Liver (tissue), 9 donors: Measurements from ENCODE around the gene SMIM35. TPM values are rescaled to one million over a fixed set of nuclear protein-coding genes. Genes with fewer than 3 reads are reported as not detected.

Experiments
- DNase-seq: peaks from one replicate; pipeline ENCODE4 v3.0.0-alpha.2; 2017; ENCODE audit warnings: low spot score
- H3K27ac ChIP-seq, 2 donors: one replicate each; pipeline ENCODE4 v1.7.0; 2013; ENCODE audit warnings: inconsistent platforms in 2 of 2, low read length in 2 of 2, control low read depth in 1 of 2, low read depth in 1 of 2, mild to moderate bottlenecking in 1 of 2
- H3K27me3 ChIP-seq, 4 donors: one replicate each; pipeline versions ENCODE4 v1.6.1 to v1.7.0; 2013; ENCODE audit warnings: low read length in 3 of 4, inconsistent platforms in 1 of 4, mild to moderate bottlenecking in 1 of 4, moderate library complexity in 1 of 4; ENCODE audit not compliant: control insufficient read depth in 4 of 4, insufficient read depth in 4 of 4
- H3K36me3 ChIP-seq, 4 donors: one replicate each; pipeline versions ENCODE4 v1.6.1 to v1.7.0; 2013; ENCODE audit warnings: low read length in 3 of 4, mild to moderate bottlenecking in 3 of 4, low read depth in 1 of 4, moderate library complexity in 1 of 4; ENCODE audit not compliant: control insufficient read depth in 4 of 4, insufficient read depth in 3 of 4
- H3K4me1 ChIP-seq, 4 donors: one replicate each; pipeline versions ENCODE4 v1.6.1 to v1.7.0; 2013; ENCODE audit warnings: low read length in 3 of 4, mild to moderate bottlenecking in 3 of 4, moderate library complexity in 1 of 4; ENCODE audit not compliant: control insufficient read depth in 4 of 4, insufficient read depth in 4 of 4
- H3K4me3 ChIP-seq, 3 donors: one replicate each; pipeline versions ENCODE4 v1.6.1 to v1.7.0; 2013; ENCODE audit warnings: low read length in 3 of 3, control low read depth in 1 of 3, low read depth in 1 of 3, mild to moderate bottlenecking in 1 of 3
- H3K9ac ChIP-seq, 2 donors: one replicate each; pipeline ENCODE4 v1.7.0; 2013; ENCODE audit warnings: low read length in 2 of 2, mild to moderate bottlenecking in 2 of 2, moderate library complexity in 2 of 2, control low read depth in 1 of 2, low read depth in 1 of 2
- H3K9me3 ChIP-seq, 4 donors: one replicate each; pipeline versions ENCODE4 v1.6.1 to v1.7.0; 2013; ENCODE audit warnings: low read length in 3 of 4; ENCODE audit not compliant: control insufficient read depth in 4 of 4
- FOXA2 ChIP-seq: IDR thresholded peaks from 2 replicates; pipeline ENCODE4 v1.6.1; 2016; ENCODE audit warnings: antibody characterized with exemption
- RXRA ChIP-seq, 2 donors: IDR thresholded peaks; 2 replicates each; pipeline ENCODE4 v1.6.1; 2017 to 2018; ENCODE audit warnings: antibody characterized with exemption in 2 of 2, mild to moderate bottlenecking in 1 of 2
- TAF1 ChIP-seq: conservative IDR thresholded peaks from 2 replicates; pipeline ENCODE4 v1.6.1; 2016; ENCODE audit warnings: antibody characterized with exemption, mild to moderate bottlenecking
- YY1 ChIP-seq: IDR thresholded peaks from 2 replicates; pipeline ENCODE4 v1.6.1; 2016; ENCODE audit warnings: antibody characterized with exemption, mild to moderate bottlenecking
- WGBS: extraction: QIAGEN DNeasy Blood & Tissue Kit; methylation state at CpG from one replicate; pipeline ENCODE4 v1.1.7; 2013; 5-methylcytosine and 5-hydroxymethylcytosine counted together
- polyA plus RNA-seq, 2 donors: library from polyadenylated mRNA; stranded (reverse) in 1 of 2; unstranded in 1 of 2; fragments of 200-250 nt in 1 of 2; fragments of >200 nt in 1 of 2; fragmentation: Nextera tagmentation in 1 of 2; extraction: Ambion mirVana in 1 of 2; gene quantifications; one replicate each; pipeline versions ENCODE4 v1.2.1 to v1.2.3, GENCODE V29; 2013 to 2015
- total RNA-seq, 2 donors: library from RNA; depleted of rRNA; stranded (reverse); fragments of >200 nt; gene quantifications; one replicate each; pipeline ENCODE4 v1.2.3, GENCODE V29; 2014
- TF ChIP-seq, protein P1 (sequence below): IDR thresholded peaks from 2 replicates; pipeline ENCODE4 v1.6.1; 2016; ENCODE audit warnings: antibody characterized with exemption
- TF ChIP-seq, protein P2 (sequence below): IDR thresholded peaks from 2 replicates; pipeline ENCODE4 v1.6.1; 2016; ENCODE audit warnings: antibody characterized with exemption
- TF ChIP-seq, protein P3 (sequence below): fragments of 150-350 bp; IDR thresholded peaks from 2 replicates; pipeline ENCODE4 v1.5.1; 2017; ENCODE audit warnings: improper control_type of control experiment, low read depth, low read length; ENCODE audit not compliant: missing input control
- TF ChIP-seq, protein P4 (sequence below): IDR thresholded peaks from 2 replicates; pipeline ENCODE4 v1.6.1; 2016; ENCODE audit warnings: antibody characterized with exemption, mild to moderate bottlenecking
- donor health status: healthy.
- donor health status: healthy.
- donor health status: healthy.
- donor health status: healthy.
- donor health status: healthy.

SMIM35 gene
- total and polyA plus RNA-seq, 4 donors, result 0.07 TPM; not detected in 3

DNA sequence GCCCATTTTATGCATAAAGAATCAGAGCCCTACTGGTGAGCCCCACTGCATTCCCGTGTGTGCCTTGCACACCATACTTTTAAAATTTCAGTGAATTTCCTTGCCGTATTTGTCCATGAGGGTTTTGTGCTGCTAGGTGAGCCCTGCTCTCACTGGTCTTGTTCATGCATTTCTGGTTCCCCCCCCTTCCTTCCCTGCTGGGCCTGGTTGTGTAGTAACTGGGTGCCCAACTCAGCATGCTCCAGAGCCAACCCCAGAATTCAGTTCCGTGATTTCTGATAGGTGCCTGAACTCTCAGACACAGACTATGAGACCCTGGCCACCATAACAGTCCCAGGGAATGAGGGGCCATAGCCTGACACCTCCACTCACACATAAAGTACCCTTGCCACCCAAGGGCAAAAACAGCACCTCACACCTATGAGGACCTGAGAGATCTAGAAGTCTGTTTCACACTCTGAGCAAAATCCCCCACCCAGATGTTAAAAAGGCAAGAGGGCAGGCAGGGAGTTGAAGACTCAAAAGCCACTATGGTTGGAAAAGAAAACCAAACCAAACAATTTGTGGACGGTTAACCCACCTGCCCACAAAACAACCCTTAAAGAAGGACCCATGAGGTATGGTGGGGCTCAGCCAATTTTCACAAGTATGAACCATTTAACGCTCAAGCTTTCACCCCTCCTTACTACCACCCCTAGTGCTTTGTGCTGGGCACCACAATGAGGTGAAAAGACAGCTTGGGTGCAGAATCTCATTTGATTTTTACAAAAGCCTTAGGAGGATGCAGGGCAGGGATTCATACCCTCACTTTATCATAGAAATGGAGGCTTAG, 117.4 kb downstream of the SMIM35 start:
- H3K4me3 ChIP-seq, result no peak overlapping the region
- peaks cover 0 to 3% (median 0%) of the 10 kb centered on the region in 4 donors for H3K4me1 ChIP-seq
- no peak for DNase-seq
- H3K36me3 ChIP-seq, result no peaks in the 10 kb centered on the region
- no peaks in the 10 kb centered on the region for H3K27me3 ChIP-seq
- 85% methylated on average over 5 of the region's 5 CpGs for WGBS
- no peak overlapping the region for H3K27ac ChIP-seq
- TF ChIP-seq, protein P1, sequence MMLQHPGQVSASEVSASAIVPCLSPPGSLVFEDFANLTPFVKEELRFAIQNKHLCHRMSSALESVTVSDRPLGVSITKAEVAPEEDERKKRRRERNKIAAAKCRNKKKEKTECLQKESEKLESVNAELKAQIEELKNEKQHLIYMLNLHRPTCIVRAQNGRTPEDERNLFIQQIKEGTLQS, result no peak
- TF ChIP-seq TAF1, result no peak
- H3K9ac ChIP-seq, result no peak overlapping the region
- H3K9me3 ChIP-seq, result no peaks in the 10 kb centered on the region

DNA sequence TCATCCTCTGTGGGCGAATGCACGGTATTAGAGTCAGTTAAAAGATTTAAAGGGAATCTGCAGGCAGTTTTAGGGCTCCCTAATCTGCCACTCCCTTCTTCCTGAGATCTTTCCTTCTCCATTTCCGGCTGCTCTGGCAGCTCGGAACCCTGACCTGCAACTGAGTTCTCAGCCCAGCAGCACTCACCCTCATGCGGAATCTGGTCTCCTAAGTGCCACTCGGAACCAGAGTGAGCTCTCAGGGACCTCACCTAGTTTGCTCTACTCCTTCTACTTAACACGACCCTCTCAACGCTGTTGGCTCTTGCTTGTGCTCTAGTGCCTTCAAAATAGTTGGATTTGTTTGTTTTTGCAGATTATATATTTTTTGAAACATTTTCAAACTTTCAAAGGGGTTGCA, 119.9 kb downstream of the SMIM35 start:
- H3K36me3 ChIP-seq, result no peaks in the 10 kb centered on the region
- no peaks in the 10 kb centered on the region for H3K9me3 ChIP-seq
- DNase-seq, result no peak
- no peaks in the 10 kb centered on the region for H3K27me3 ChIP-seq
- H3K4me1 ChIP-seq, result no peaks in the 10 kb centered on the region
- H3K4me3 ChIP-seq, result no peak overlapping the region
- WGBS, result 76% methylated on average over 8 of the region's 8 CpGs
- H3K9ac ChIP-seq, result no peak overlapping the region
- TF ChIP-seq, protein P2, sequence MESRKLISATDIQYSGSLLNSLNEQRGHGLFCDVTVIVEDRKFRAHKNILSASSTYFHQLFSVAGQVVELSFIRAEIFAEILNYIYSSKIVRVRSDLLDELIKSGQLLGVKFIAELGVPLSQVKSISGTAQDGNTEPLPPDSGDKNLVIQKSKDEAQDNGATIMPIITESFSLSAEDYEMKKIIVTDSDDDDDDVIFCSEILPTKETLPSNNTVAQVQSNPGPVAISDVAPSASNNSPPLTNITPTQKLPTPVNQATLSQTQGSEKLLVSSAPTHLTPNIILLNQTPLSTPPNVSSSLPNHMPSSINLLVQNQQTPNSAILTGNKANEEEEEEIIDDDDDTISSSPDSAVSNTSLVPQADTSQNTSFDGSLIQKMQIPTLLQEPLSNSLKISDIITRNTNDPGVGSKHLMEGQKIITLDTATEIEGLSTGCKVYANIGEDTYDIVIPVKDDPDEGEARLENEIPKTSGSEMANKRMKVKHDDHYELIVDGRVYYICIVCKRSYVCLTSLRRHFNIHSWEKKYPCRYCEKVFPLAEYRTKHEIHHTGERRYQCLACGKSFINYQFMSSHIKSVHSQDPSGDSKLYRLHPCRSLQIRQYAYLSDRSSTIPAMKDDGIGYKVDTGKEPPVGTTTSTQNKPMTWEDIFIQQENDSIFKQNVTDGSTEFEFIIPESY, result no peak
- no peak for TF ChIP-seq YY1
- no peak for TF ChIP-seq FOXA2
- TF ChIP-seq, protein P3, sequence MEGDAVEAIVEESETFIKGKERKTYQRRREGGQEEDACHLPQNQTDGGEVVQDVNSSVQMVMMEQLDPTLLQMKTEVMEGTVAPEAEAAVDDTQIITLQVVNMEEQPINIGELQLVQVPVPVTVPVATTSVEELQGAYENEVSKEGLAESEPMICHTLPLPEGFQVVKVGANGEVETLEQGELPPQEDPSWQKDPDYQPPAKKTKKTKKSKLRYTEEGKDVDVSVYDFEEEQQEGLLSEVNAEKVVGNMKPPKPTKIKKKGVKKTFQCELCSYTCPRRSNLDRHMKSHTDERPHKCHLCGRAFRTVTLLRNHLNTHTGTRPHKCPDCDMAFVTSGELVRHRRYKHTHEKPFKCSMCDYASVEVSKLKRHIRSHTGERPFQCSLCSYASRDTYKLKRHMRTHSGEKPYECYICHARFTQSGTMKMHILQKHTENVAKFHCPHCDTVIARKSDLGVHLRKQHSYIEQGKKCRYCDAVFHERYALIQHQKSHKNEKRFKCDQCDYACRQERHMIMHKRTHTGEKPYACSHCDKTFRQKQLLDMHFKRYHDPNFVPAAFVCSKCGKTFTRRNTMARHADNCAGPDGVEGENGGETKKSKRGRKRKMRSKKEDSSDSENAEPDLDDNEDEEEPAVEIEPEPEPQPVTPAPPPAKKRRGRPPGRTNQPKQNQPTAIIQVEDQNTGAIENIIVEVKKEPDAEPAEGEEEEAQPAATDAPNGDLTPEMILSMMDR, result no peak
- TF ChIP-seq, protein P4, sequence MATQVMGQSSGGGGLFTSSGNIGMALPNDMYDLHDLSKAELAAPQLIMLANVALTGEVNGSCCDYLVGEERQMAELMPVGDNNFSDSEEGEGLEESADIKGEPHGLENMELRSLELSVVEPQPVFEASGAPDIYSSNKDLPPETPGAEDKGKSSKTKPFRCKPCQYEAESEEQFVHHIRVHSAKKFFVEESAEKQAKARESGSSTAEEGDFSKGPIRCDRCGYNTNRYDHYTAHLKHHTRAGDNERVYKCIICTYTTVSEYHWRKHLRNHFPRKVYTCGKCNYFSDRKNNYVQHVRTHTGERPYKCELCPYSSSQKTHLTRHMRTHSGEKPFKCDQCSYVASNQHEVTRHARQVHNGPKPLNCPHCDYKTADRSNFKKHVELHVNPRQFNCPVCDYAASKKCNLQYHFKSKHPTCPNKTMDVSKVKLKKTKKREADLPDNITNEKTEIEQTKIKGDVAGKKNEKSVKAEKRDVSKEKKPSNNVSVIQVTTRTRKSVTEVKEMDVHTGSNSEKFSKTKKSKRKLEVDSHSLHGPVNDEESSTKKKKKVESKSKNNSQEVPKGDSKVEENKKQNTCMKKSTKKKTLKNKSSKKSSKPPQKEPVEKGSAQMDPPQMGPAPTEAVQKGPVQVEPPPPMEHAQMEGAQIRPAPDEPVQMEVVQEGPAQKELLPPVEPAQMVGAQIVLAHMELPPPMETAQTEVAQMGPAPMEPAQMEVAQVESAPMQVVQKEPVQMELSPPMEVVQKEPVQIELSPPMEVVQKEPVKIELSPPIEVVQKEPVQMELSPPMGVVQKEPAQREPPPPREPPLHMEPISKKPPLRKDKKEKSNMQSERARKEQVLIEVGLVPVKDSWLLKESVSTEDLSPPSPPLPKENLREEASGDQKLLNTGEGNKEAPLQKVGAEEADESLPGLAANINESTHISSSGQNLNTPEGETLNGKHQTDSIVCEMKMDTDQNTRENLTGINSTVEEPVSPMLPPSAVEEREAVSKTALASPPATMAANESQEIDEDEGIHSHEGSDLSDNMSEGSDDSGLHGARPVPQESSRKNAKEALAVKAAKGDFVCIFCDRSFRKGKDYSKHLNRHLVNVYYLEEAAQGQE, result no peak
- no peak for TF ChIP-seq RXRA (IDR thresholded peaks at IDR 0.05)
- TF ChIP-seq TAF1, result no peak
- H3K27ac ChIP-seq, result no peak overlapping the region
